K562 (cell line): Measurements from ENCODE around the gene KCNAB1. TPM values are rescaled to one million over a fixed set of nuclear protein-coding genes. Genes with fewer than 3 reads are reported as not detected.

ENCODE experiments used
- ADNP ChIP-seq: fragments of 200-800 bp; sonication (Bioruptor generic); IDR thresholded peaks from 2 replicates; pipeline ENCODE4 v1.6.1; 2016; ENCODE audit warnings: missing genetic modification characterization, missing compliant biosample characterization
- ATF7 ChIP-seq: fragments of 450-650 bp; IDR thresholded peaks from 2 replicates; pipeline ENCODE4 v1.7.1; 2014; ENCODE audit warnings: mild to moderate bottlenecking, moderate library complexity
- BRF2 ChIP-seq: IDR thresholded peaks from 3 replicates; pipeline ENCODE4 v1.6.1; 2011; ENCODE audit warnings: borderline replicate concordance, mild to moderate bottlenecking; ENCODE audit not compliant: insufficient read length, insufficient read depth
- E2F8 ChIP-seq: fragments of 450-650 bp; IDR thresholded peaks from 2 replicates; pipeline ENCODE4 v1.7.1; 2018; ENCODE audit warnings: mild to moderate bottlenecking, low read depth; ENCODE audit not compliant: partially characterized antibody
- JUND ChIP-seq, 2 experiments: IDR thresholded peaks; 2 replicates in 1 of 2; 3 replicates in 1 of 2; pipeline ENCODE4 v1.6.1; 2011; ENCODE audit warnings: borderline replicate concordance in 2 of 2, low read depth in 2 of 2, low read length in 2 of 2, improper control_type of control experiment in 1 of 2, missing biosample characterization in 1 of 2, missing genetic modification characterization in 1 of 2, missing genetic modification reagents in 1 of 2
- KAT8 ChIP-seq: fragments of 450-650 bp; IDR thresholded peaks from 2 replicates; pipeline ENCODE4 v1.6.1; 2016; ENCODE audit warnings: low read depth, mild to moderate bottlenecking
- KDM2B ChIP-seq: fragments of 250-450 bp; sonication (Bioruptor Pico); IDR thresholded peaks from 2 replicates; pipeline ENCODE4 v1.8.0; 2021; ENCODE audit warnings: mild to moderate bottlenecking, moderate library complexity
- KLF13 ChIP-seq: fragments of 450-650 bp; IDR thresholded peaks from 2 replicates; pipeline ENCODE4 v1.6.1; 2016; ENCODE audit warnings: missing genetic modification characterization, low read depth, mild to moderate bottlenecking, missing compliant biosample characterization, moderate library complexity, borderline replicate concordance
- NFRKB ChIP-seq: fragments of 450-650 bp; IDR thresholded peaks from 2 replicates; pipeline ENCODE4 v1.6.1; 2016; ENCODE audit warnings: low read depth
- POLR2AphosphoS5 ChIP-seq: IDR thresholded peaks from 2 replicates; pipeline ENCODE4 v1.6.1; 2011; ENCODE audit warnings: mild to moderate bottlenecking, low read depth, low read length, moderate library complexity; ENCODE audit not compliant: control insufficient read depth, insufficient read depth
- PRDM10 ChIP-seq: fragments of 450-650 bp; IDR thresholded peaks from 2 replicates; pipeline ENCODE4 v1.6.1; 2018; ENCODE audit not compliant: partially characterized antibody
- RB1 ChIP-seq: fragments of 450-650 bp; IDR thresholded peaks from 2 replicates; pipeline ENCODE4 v1.6.1; 2017; ENCODE audit warnings: low read depth, mild to moderate bottlenecking
- SIRT6 ChIP-seq: IDR thresholded peaks from one replicate; pipeline ENCODE4 v1.6.1; 2012; ENCODE audit warnings: low read depth, mild to moderate bottlenecking, control low read depth, inconsistent platforms, low read length, moderate library complexity
- SNIP1 ChIP-seq: fragments of 450-650 bp; IDR thresholded peaks from 2 replicates; pipeline ENCODE4 v1.7.1; 2017; ENCODE audit warnings: low read depth, mild to moderate bottlenecking
- SPI1 ChIP-seq: IDR thresholded peaks from 2 replicates; pipeline ENCODE4 v1.6.1; 2011; ENCODE audit warnings: low read depth, low read length, control low read depth, borderline replicate concordance
- TCF3 ChIP-seq: sonication (generic); formaldehyde crosslinking; IDR thresholded peaks from 2 replicates; pipeline ENCODE4 v1.4.0; 2020; ENCODE audit warnings: mild to moderate bottlenecking, missing genetic modification reagents
- TEAD4 ChIP-seq, 2 experiments: sonication (generic) in 1 of 2; formaldehyde crosslinking in 1 of 2; IDR thresholded peaks; 2 replicates each; pipeline versions ENCODE4 v1.6.1 to v1.8.0; 2012 to 2022; ENCODE audit warnings: borderline replicate concordance in 1 of 2, inconsistent platforms in 1 of 2, low read length in 1 of 2, mild to moderate bottlenecking in 1 of 2, missing genetic modification reagents in 1 of 2
- ZBTB2 ChIP-seq: fragments of 450-650 bp; IDR thresholded peaks from 2 replicates; pipeline ENCODE4 v1.6.1; 2016; ENCODE audit warnings: antibody characterized with exemption
- ZKSCAN8 ChIP-seq: fragments of 200-800 bp; sonication (Bioruptor generic); IDR thresholded peaks from 2 replicates; pipeline ENCODE4 v1.6.1; 2016; ENCODE audit warnings: missing genetic modification characterization, missing compliant biosample characterization
- ZNF24 ChIP-seq: fragments of 450-650 bp; IDR thresholded peaks from 2 replicates; pipeline ENCODE4 v1.6.1; 2016
- polyA plus RNA-seq, 8 experiments: library from polyadenylated mRNA; depleted of rRNA in 4 of 8; stranded (reverse) in 5 of 8; unstranded in 3 of 8; fragments of >200 nt; fragmentation: Nextera tagmentation in 2 of 8; fragmentation: Illumina TruSeq in 1 of 8; extraction: Ambion mirVana in 2 of 8; extraction: Trizol in 1 of 8; gene quantifications; 2 replicates each; pipeline versions ENCODE4 v1.2.1 to v1.2.3, GENCODE V29; 2011 to 2014; ENCODE audit warnings: inconsistent platforms in 1 of 8, missing spikeins in 1 of 8
- total RNA-seq, 7 experiments: library from RNA; depleted of rRNA in 6 of 7; stranded (reverse); fragments of >200 nt in 6 of 7; fragmentation: Illumina TruSeq in 2 of 7; extraction: Trizol in 2 of 7; gene quantifications; 2 replicates each; pipeline versions ENCODE4 v1.2.1 to v1.2.3, GENCODE V29; 2011 to 2021; ENCODE audit warnings: low replicate concordance in 1 of 7

KCNAB1 gene
- total and polyA plus RNA-seq, 9 of the 15 experiments (the other 6 are each of a cell fraction or from before 2014, with no cell fraction given): 0.14 to 1.2 (median 0.51) TPM

- TF ChIP-seq PRDM10 (no peak), SNIP1 (no peak), KDM2B (CRISPR knock-in tag) (no peak), KAT8 (no peak), SIRT6 (no peak), ZBTB2 (no peak), ZNF24 (no peak), JUND (IDR thresholded peaks at IDR 0.05; ENCODE audit: borderline replicate concordance, low read depth, low read length) (no peak), JUND (tag; IDR thresholded peaks at IDR 0.05; ENCODE audit: borderline replicate concordance, low read depth, low read length) (peak; percentile 44; the same call in 2 of the 3 replicates), ADNP (tag) (peak; percentile 98), BRF2 (no peak), RB1 (no peak), E2F8 (no peak), SPI1 (no peak), KLF13 (no peak), ZKSCAN8 (CRISPR knock-in tag) (no peak), POLR2AphosphoS5 (0 out of 2 replicates have a peak, but pooled peaks have one; percentile 14), TEAD4 (IDR thresholded peaks at IDR 0.05; ENCODE audit: low read length) (peak; percentile 78), TEAD4 (CRISPR knock-in tag; IDR thresholded peaks at IDR 0.05; ENCODE audit: borderline replicate concordance) (no peak), NFRKB (no peak), ATF7 (0 out of 2 replicates have a peak, but pooled peaks have one; percentile 17), TCF3 (CRISPR knock-in tag) (peak; percentile 75)
These were observed 341.5 kb downstream of the KCNAB1 start (continued) for GRCh38 chr3:156461889-156462288.
